Measurements from ENCODE around the gene NSRP1. TPM values are rescaled to one million over a fixed set of nuclear protein-coding genes. Genes with fewer than 3 reads are reported as not detected.

NSRP1 gene
- total RNA-seq, 1 donor from 2014 or later: 25.3 TPM

DNA sequence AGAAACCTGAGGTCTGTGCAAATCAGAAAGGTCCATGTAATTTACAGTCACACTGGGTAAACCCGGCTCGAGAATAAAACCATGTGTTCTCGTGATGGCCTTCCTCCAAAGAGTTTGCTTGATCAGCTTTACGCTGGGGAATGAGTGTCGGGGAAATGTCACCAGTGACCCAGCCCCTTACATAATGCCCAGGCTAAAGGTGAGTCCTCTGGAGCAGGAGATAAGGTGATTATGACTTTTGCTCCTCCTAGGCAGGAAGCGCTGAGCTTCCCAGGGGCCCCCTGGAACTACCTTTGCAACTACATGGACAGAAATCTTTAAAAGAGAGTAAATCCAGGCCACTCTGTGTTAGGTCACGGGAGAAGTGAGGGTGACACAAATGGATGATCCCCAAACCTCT is 103.2 kb downstream of the NSRP1 start:
- Mint-ChIP-seq H3K4me3 (ENCODE audit: low read depth) (no peak overlapping the region), H3K9me3 (ENCODE audit: low read depth) (no peaks in the 10 kb centered on the region), H3K27me3 (peaks cover 25% of the 10 kb centered on the region), H3K27ac (no peak overlapping the region), H3K4me1 (ENCODE audit: low read depth) (peaks cover 22% of the 10 kb centered on the region), H3K36me3 (ENCODE audit: insufficient read depth) (no peaks in the 10 kb centered on the region)
- TF ChIP-seq, protein P1, sequence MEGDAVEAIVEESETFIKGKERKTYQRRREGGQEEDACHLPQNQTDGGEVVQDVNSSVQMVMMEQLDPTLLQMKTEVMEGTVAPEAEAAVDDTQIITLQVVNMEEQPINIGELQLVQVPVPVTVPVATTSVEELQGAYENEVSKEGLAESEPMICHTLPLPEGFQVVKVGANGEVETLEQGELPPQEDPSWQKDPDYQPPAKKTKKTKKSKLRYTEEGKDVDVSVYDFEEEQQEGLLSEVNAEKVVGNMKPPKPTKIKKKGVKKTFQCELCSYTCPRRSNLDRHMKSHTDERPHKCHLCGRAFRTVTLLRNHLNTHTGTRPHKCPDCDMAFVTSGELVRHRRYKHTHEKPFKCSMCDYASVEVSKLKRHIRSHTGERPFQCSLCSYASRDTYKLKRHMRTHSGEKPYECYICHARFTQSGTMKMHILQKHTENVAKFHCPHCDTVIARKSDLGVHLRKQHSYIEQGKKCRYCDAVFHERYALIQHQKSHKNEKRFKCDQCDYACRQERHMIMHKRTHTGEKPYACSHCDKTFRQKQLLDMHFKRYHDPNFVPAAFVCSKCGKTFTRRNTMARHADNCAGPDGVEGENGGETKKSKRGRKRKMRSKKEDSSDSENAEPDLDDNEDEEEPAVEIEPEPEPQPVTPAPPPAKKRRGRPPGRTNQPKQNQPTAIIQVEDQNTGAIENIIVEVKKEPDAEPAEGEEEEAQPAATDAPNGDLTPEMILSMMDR (IDR thresholded peaks at IDR 0.05; ENCODE audit: unreplicated experiment): no peak
- DNase-seq (ENCODE audit: low spot score, unreplicated experiment): no peak

DNA sequence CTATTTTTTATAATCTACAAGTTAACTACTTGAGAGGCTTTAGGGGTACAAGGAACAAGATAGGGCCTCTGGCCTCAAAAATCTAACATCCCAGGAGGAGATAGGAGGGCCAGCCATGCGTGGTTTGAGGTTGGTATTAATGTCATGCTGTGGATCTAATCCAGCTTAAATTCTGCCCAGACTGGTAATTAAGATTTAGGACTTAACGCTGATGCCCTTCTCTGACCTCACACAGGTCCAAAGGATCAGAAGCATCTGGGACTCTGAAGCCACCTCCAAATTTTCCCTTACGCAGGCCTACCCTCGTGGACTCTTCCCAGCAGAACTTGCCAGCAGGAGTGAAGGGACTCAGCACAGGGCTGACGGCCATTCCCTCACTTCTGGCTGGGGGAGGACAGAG is 103.8 kb downstream of the NSRP1 start:
- Mint-ChIP-seq H3K27me3 (peaks cover 25% of the 10 kb centered on the region), H3K4me1 (ENCODE audit: low read depth) (peaks cover 23% of the 10 kb centered on the region), H3K36me3 (ENCODE audit: insufficient read depth) (no peaks in the 10 kb centered on the region), H3K27ac (no peak overlapping the region), H3K4me3 (ENCODE audit: low read depth) (no peak overlapping the region), H3K9me3 (ENCODE audit: low read depth) (no peaks in the 10 kb centered on the region)
- TF ChIP-seq, protein P1 (IDR thresholded peaks at IDR 0.05; ENCODE audit: unreplicated experiment): no peak
- no peak for DNase-seq (ENCODE audit: low spot score, unreplicated experiment)

DNA sequence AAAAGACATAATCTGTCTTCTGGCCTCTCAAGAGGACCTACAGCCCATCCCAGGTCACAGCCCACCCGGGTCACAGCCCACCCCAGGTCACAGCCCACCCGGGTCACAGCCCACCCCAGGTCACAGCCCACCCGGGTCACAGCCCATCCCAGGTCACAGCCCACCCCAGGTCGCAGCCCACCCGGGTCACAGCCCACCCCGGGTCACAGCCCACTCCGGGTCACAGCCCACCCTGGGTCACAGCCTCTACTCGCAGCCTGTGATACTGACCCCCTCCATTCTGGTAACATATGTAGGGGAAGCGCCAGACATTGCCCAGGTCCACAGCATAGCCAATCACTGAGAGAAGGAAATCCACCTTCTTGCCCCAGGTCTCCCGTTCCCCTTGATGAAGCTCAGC is 104.7 kb downstream of the NSRP1 start:
- TF ChIP-seq, protein P1 (IDR thresholded peaks at IDR 0.05; ENCODE audit: unreplicated experiment): no peak
- Mint-ChIP-seq H3K27ac (no peak overlapping the region), H3K4me1 (ENCODE audit: low read depth) (peaks cover 31% of the 10 kb centered on the region), H3K4me3 (ENCODE audit: low read depth) (no peak overlapping the region), H3K27me3 (peaks cover 32% of the 10 kb centered on the region), H3K9me3 (ENCODE audit: low read depth) (no peaks in the 10 kb centered on the region), H3K36me3 (ENCODE audit: insufficient read depth) (no peaks in the 10 kb centered on the region)
- DNase-seq (ENCODE audit: low spot score, unreplicated experiment): no peak

DNA sequence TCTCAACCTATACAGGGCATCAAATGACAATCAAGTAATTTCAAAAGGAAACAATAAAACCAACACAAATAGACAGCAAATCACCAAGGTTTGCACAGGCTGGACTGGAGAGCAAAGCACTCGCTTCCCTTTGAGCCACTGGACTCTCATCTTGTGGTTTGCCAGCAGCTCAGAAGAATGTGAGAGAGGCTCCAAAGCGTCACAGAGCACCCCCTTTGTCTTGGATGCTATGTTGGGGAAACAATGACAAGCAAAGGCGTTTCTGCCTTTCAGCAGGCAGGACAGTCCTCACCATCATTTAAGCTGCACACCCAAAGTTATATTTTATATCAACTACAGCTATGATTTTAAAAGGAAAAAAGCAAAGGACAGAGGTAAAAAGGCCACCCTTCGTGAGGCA is 105.6 kb downstream of the NSRP1 start:
- TF ChIP-seq, protein P1 (IDR thresholded peaks at IDR 0.05; ENCODE audit: unreplicated experiment): no peak

DNA sequence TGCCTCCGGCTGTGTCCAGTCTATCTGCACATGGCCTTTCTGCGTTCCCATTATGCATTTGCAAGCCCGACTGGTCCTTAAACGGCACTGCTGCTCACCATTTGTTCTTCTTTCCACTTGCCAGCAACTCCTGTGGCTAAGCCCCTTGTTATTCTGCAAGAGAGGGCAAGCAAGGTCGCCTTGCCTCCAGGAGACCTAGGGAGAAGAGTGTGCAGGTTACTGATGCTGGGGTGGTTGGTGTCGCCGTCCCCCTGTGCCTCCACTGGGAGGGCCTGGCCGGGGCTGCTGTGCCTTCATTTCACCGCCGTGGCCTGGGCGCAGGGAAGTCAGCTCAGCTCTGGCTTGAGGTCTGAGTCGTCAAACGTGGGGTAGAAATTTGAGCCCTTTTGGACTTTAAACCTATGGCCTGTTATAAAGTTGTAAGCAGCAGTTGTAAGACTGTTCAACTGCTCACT is 106.1 kb downstream of the NSRP1 start:
- H3K27ac Mint-ChIP-seq: no peak overlapping the region
- H3K36me3 Mint-ChIP-seq (ENCODE audit: insufficient read depth): no peaks in the 10 kb centered on the region
- no peak overlapping the region for H3K4me3 Mint-ChIP-seq (ENCODE audit: low read depth)

More for the DNA sequence above, 105.6 kb downstream of the NSRP1 start:
- Mint-ChIP-seq H3K27ac (no peak overlapping the region), H3K27me3 (peaks cover 34% of the 10 kb centered on the region), H3K36me3 (ENCODE audit: insufficient read depth) (no peaks in the 10 kb centered on the region), H3K4me3 (ENCODE audit: low read depth) (no peak overlapping the region), H3K4me1 (ENCODE audit: low read depth) (peaks cover 33% of the 10 kb centered on the region), H3K9me3 (ENCODE audit: low read depth) (no peaks in the 10 kb centered on the region)
- no peak for DNase-seq (ENCODE audit: low spot score, unreplicated experiment)

More for the DNA sequence above, 106.1 kb downstream of the NSRP1 start:
- no peak for DNase-seq (ENCODE audit: low spot score, unreplicated experiment)
- TF ChIP-seq, protein P1 (IDR thresholded peaks at IDR 0.05; ENCODE audit: unreplicated experiment): no peak
- H3K27me3 Mint-ChIP-seq: peaks cover 31% of the 10 kb centered on the region
- peaks cover 33% of the 10 kb centered on the region for H3K4me1 Mint-ChIP-seq (ENCODE audit: low read depth)
- H3K9me3 Mint-ChIP-seq (ENCODE audit: low read depth): no peaks in the 10 kb centered on the region

Data from progenitor cell of endocrine pancreas (in vitro differentiated cells).